Nephron progenitor cell (in vitro differentiated cells): ENCODE results near the gene RPS10.
A peak's percentile ranks its signal among the peaks of the same experiment; 100 is the strongest.

ENCODE experiments used
- DNase-seq: peaks from one replicate; pipeline ENCODE4 v3.0.0; 2021
- H3K27ac Mint-ChIP-seq: 2 replicates; pipeline ENCODE4 v1.8.0; 2021; ENCODE audit warnings: mild to moderate bottlenecking, moderate library complexity, mixed read lengths
- H3K27me3 Mint-ChIP-seq: 2 replicates; pipeline ENCODE4 v1.8.0; 2021; ENCODE audit warnings: mild to moderate bottlenecking, low read depth, mixed read lengths; ENCODE audit not compliant: poor library complexity
- H3K36me3 Mint-ChIP-seq: 2 replicates; pipeline ENCODE4 v1.8.0; 2021; ENCODE audit warnings: low read depth, mixed read lengths
- H3K4me1 Mint-ChIP-seq: 2 replicates; pipeline ENCODE4 v1.8.0; 2021; ENCODE audit warnings: mixed read lengths
- H3K4me3 Mint-ChIP-seq: 2 replicates; pipeline ENCODE4 v1.8.0; 2021; ENCODE audit warnings: mild to moderate bottlenecking, moderate library complexity, mixed read lengths
- H3K9me3 Mint-ChIP-seq: 2 replicates; pipeline ENCODE4 v1.8.0; 2021; ENCODE audit warnings: mild to moderate bottlenecking, moderate library complexity, mixed read lengths
- TF ChIP-seq, protein P1 (sequence below): fragments of 200-600 bp; sonication (generic); IDR thresholded peaks from 2 replicates; pipeline ENCODE4 v1.5.0; 2021; ENCODE audit warnings: antibody characterized with exemption

The RPS10 gene

DNA sequence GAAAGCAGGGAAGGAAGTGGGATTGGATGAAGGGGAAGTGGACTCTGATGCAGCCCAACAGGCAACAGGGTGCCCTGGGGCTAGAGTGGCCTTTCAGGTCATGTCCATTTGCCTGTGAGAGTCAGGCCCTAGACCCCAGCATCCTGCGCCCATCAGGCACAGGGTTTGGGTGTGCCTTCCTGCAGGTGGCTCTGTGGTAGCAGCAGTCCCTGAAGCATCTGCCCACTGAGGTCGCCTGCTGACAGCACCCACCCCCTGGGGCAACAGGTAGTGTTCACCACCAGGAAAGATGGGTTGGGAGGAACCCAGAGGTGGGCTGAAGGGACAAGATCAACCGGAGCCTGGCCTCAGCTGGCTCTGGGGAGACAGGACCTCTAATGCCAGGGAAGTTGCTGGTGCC lies 43.6 kb upstream of the RPS10 start:
- H3K4me1 Mint-ChIP-seq, result peaks cover 7% of the 10 kb centered on the region
- H3K4me3 Mint-ChIP-seq, result no peak overlapping the region
- H3K27me3 Mint-ChIP-seq, result peaks cover 58% of the 10 kb centered on the region
- no peaks in the 10 kb centered on the region for H3K36me3 Mint-ChIP-seq
- H3K9me3 Mint-ChIP-seq, result peaks cover 6% of the 10 kb centered on the region
- no peak for DNase-seq
- H3K27ac Mint-ChIP-seq, result no peak overlapping the region
- TF ChIP-seq, protein P1, sequence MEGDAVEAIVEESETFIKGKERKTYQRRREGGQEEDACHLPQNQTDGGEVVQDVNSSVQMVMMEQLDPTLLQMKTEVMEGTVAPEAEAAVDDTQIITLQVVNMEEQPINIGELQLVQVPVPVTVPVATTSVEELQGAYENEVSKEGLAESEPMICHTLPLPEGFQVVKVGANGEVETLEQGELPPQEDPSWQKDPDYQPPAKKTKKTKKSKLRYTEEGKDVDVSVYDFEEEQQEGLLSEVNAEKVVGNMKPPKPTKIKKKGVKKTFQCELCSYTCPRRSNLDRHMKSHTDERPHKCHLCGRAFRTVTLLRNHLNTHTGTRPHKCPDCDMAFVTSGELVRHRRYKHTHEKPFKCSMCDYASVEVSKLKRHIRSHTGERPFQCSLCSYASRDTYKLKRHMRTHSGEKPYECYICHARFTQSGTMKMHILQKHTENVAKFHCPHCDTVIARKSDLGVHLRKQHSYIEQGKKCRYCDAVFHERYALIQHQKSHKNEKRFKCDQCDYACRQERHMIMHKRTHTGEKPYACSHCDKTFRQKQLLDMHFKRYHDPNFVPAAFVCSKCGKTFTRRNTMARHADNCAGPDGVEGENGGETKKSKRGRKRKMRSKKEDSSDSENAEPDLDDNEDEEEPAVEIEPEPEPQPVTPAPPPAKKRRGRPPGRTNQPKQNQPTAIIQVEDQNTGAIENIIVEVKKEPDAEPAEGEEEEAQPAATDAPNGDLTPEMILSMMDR, result no peak

DNA sequence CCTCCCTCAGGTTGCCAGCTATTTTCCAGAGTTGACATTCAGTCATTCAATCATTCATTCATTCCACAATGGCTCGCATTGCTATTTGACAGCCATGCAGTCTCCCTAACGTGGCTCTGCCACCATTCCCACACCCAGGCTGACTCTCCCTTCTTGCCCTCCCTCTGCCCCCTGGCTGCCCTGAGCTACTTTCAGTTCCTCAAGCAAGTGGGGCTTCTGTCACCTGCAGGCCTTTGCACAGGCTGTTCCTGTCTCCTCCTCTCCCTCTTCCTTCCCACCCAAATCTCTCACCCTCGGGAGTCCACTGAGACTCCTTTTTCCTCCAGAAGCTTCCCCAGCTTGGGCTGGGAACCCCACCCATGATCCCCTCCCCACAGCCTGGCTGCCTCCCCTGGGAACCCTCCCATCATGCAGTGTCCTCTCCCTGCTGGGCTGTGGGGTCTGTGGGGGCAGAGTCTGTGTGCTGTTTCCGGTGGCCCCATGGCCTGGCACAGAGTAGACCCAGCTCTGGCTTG lies 42.6 kb upstream of the RPS10 start:
- Mint-ChIP-seq H3K9me3 (no peaks in the 10 kb centered on the region), H3K36me3 (no peaks in the 10 kb centered on the region), H3K4me1 (peaks cover 12% of the 10 kb centered on the region), H3K27ac (no peak overlapping the region), H3K4me3 (no peak overlapping the region), H3K27me3 (peaks cover 63% of the 10 kb centered on the region)
- no peak for DNase-seq
- TF ChIP-seq, protein P1, result no peak

DNA sequence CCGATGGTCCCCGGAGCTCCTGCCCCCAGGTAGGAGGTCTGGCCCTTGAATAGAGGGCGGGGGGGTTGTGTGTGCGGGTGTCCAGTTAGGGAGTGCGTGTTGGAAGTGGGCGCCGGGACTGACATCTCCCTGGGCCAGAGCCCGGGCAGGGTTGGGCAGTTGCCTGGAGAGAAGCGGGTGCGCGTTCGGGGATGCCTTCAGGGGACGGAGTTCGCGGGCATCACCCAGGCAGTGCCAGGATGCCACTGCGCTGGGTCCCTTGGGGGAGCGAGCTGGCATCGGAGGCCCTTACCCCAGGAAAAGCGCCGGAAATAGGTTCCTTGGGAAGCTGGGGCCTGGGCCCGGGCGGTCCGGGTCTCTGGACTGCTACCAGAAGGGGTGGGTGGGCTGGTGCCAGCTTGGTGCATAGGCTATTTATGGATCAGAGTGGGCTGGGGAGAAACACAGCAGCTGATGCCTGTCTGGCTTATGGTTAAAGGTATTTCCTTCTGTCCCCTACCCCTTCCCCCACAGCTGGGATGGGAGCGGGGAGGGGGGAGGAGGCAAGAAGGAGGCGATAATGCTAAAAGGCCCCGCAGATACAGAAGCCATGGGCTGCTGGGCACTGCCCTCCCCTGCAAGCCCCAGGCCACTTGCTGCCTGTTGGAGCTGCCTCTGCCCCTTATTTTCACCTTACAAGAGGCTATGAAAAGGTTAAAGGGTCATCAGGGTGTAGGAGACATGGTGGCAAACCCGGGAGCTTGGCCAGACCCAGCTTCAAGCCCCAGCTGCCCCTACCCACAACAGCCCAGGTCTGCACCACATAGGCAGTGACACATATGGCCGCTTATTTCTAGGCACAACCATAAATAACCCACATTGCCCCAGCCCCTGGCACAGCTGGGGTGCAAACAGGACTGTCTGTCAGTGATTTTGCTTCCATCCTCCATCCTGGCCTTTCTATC lies 40.6 kb upstream of the RPS10 start:
- TF ChIP-seq, protein P1, result no peak
- no peak overlapping the region for H3K27ac Mint-ChIP-seq
- peaks cover 26% of the 10 kb centered on the region for H3K4me1 Mint-ChIP-seq
- peak overlapping the region; percentile 75 for H3K4me3 Mint-ChIP-seq
- no peak for DNase-seq
- peaks cover 66% of the 10 kb centered on the region for H3K27me3 Mint-ChIP-seq
- H3K36me3 Mint-ChIP-seq, result no peaks in the 10 kb centered on the region
- no peaks in the 10 kb centered on the region for H3K9me3 Mint-ChIP-seq

DNA sequence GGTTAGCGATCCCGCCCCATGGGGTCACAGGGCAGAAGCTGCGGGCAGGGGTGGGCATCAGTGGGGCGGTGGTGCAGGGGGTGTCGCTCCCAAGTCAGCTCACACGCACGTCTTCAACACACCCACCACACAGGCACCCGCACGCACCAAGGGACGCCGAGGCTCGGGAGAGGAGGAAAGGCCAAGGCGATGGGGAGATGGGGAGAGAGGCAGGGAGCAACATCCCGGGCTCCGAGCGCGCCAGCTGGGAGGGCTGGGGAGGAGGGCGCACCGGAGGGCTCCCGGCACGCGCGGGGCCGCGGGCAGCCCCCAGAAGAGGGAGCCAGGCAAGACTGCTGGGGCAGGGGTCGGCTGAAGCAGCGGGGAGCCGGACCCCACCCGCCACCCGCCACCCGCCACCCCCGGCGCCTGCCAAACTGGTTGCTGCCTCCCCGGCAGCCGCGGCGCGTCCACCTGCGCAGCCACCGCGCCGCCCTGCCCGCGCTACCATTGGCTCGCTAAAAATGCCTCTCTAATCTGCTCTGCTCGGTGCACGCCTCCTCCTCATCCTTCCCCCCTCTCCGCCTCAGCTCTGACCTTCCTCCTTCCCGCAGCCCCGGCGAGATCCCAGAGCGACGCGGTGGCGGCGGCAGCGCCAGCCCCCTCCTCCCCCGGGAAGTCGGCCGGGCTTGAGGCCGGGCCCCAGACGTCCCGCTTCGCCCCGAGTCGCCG lies 39.8 kb upstream of the RPS10 start, which contains the start of gene PACSIN1:
Gene PACSIN1 (plus strand): TSS at position 546 of the 711 bp plus-strand sequence. CDS start 60,230 bp downstream, outside the sequence.
- Mint-ChIP-seq H3K27ac (no peak within 1 kb of the TSS), H3K36me3 (no peaks in the 10 kb centered on the region), H3K9me3 (no peaks in the 10 kb centered on the region), H3K4me3 (peak within 1 kb of the TSS; percentile 81), H3K27me3 (peaks cover 63% of the 10 kb centered on the region), H3K4me1 (peaks cover 27% of the 10 kb centered on the region)
- TF ChIP-seq, protein P1, result no peak
- DNase-seq, result peak; percentile 62

DNA sequence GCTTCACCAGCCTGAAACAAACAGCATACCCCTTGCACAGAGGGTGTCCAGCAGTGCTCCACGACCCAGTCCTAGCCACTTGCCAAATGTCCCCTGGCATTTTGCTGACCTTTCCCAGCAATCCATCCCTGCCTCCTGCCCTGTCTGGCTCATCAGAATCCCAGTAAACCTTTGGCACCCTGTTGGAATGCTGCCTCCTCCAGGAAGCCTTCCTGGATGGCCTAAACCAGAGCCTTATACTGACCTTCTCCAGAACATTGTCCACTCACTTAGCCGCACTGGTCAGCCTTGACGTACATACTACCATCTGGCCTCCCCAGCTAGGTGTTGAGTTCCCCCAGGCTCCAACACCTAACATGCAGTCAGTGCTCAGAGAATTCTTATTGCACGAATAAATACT lies 38.0 kb upstream of the RPS10 start:
- peaks cover 28% of the 10 kb centered on the region for H3K4me1 Mint-ChIP-seq
- H3K4me3 Mint-ChIP-seq, result peak overlapping the region; percentile 42
- no peak overlapping the region for H3K27ac Mint-ChIP-seq
- TF ChIP-seq, protein P1, result no peak
- no peak for DNase-seq
- no peaks in the 10 kb centered on the region for H3K36me3 Mint-ChIP-seq
- H3K9me3 Mint-ChIP-seq, result no peaks in the 10 kb centered on the region
- peaks cover 56% of the 10 kb centered on the region for H3K27me3 Mint-ChIP-seq
